Measurements from ENCODE around the gene MAML3.

Gene MAML3

GRCh38 chr4:139774759-139775487, 379.1 kb downstream of the MAML3 start:
- DNase-seq = no peak

- peak in 1 of 4 experiments; percentile 36 for DNase-seq
Observed at GRCh38 chr4:139773560-139774318, 380.2 kb downstream of the MAML3 start.

GRCh38 chr4:139770361-139770760, 383.6 kb downstream of the MAML3 start:
- peak in 1 of 4 experiments; percentile 13 for DNase-seq

GRCh38 chr4:139769364-139769763, 384.6 kb downstream of the MAML3 start:
- no peak for DNase-seq

GRCh38 chr4:139768896-139769295, 385.1 kb downstream of the MAML3 start:
- peak; percentile 27 to 54 (median 40) for DNase-seq

GRCh38 chr4:139768366-139768765, 385.6 kb downstream of the MAML3 start:
- no peak for DNase-seq

- DNase-seq = no peak
Observed at GRCh38 chr4:139767585-139767984, 386.4 kb downstream of the MAML3 start.

- DNase-seq = peak in 3 of 4 experiments; percentile 15 to 78 (median 73)
Observed at GRCh38 chr4:139767168-139767567, 386.8 kb downstream of the MAML3 start.

GRCh38 chr4:139764686-139765310, 389.2 kb downstream of the MAML3 start:
- no peak for DNase-seq

- no peak for DNase-seq
Observed at GRCh38 chr4:139764182-139764581, 389.8 kb downstream of the MAML3 start.

GRCh38 chr4:139763672-139764071, 390.3 kb downstream of the MAML3 start:
- DNase-seq = peak; percentile 44 to 79 (median 67)

GRCh38 chr4:139763205-139763604, 390.8 kb downstream of the MAML3 start:
- DNase-seq = peak in 1 of 4 experiments; percentile 22

GRCh38 chr4:139762720-139763119, 391.3 kb downstream of the MAML3 start:
- DNase-seq = no peak

GRCh38 chr4:139761461-139761860, 392.5 kb downstream of the MAML3 start:
- DNase-seq = peak in 3 of 4 experiments; percentile 21 to 34 (median 26)

- DNase-seq = no peak
Observed at GRCh38 chr4:139760567-139760966, 393.4 kb downstream of the MAML3 start.

- DNase-seq = no peak
Observed at GRCh38 chr4:139759097-139759496, 394.9 kb downstream of the MAML3 start.

- DNase-seq = no peak
Observed at GRCh38 chr4:139756391-139757180, 397.4 kb downstream of the MAML3 start.

- DNase-seq = no peak
Observed at GRCh38 chr4:139754938-139755337, 399.0 kb downstream of the MAML3 start.

GRCh38 chr4:139753686-139754085, 400.3 kb downstream of the MAML3 start:
- DNase-seq = no peak

- DNase-seq = no peak
Observed at GRCh38 chr4:139749835-139750498, 404.0 kb downstream of the MAML3 start.

GRCh38 chr4:139749338-139749737, 404.6 kb downstream of the MAML3 start:
- DNase-seq = no peak
